ENCODE measurements around the gene KLRF1. TPM values are rescaled to one million over a fixed set of nuclear protein-coding genes. Genes with fewer than 3 reads are reported as not detected.

KLRF1 gene
- total RNA-seq, 6 experiments from 2014 or later: 0.65 to 1.4 (median 0.90) TPM; not detected in 2

DNA sequence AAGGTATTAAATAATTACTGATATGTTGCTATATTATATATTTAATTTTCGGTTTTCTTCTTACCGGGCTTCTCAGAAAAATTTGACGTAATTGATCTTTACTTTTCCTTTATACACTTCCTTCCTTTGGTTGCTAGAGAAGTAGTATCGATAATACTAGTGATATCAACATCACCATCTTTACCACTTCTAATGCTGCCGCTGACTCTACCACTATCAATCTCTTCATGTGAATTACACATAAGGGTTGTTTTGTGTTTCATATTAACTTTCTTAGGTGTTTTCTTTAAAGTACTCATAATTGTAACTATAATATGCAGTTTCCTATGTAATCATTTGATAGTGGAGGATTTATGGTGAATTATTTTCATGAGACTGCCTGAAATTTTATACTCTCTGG, 30.9 kb upstream of the KLRF1 start:
- H3K27ac ChIP-seq: no peak overlapping the region

DNA sequence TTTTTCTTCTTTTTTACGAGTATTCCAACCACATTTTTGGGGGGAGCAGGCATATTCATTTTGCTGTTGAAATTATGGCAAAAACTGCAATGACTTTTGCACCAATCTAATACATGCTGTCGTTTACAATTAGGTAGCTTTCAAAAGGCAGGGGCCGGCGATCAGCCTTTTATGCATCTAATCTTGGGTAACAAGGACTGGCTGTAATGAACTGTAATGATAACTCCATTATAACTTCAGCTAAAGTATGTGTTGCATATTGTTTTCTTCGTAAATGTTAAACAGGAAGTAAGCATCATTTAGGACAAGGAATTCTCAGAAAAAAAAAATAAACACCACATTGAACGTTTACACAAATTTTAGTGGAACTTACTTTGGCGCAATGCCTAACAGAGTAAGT, 30.3 kb upstream of the KLRF1 start:
- Histone ChIP-seq H3K27me3 (no peaks in the 10 kb centered on the region), H3K36me3 (no peaks in the 10 kb centered on the region), H3K4me3 (no peak overlapping the region), H3K9me3 (no peaks in the 10 kb centered on the region), H3K4me1 (no peaks in the 10 kb centered on the region), H3K27ac (no peak overlapping the region)
- ATAC-seq: no peak
- intact Hi-C loops (cut with DNase I): no loop called here
- WGBS (ENCODE audit: insufficient coverage, low coverage, low lambda C conversion rate, missing lambda C conversion rate): 38% methylated on average over 7 of the region's 7 CpGs
- no peak for DNase-seq
- TF ChIP-seq POLR2A (IDR thresholded peaks at IDR 0.05): no peak
- TF ChIP-seq, protein P1, sequence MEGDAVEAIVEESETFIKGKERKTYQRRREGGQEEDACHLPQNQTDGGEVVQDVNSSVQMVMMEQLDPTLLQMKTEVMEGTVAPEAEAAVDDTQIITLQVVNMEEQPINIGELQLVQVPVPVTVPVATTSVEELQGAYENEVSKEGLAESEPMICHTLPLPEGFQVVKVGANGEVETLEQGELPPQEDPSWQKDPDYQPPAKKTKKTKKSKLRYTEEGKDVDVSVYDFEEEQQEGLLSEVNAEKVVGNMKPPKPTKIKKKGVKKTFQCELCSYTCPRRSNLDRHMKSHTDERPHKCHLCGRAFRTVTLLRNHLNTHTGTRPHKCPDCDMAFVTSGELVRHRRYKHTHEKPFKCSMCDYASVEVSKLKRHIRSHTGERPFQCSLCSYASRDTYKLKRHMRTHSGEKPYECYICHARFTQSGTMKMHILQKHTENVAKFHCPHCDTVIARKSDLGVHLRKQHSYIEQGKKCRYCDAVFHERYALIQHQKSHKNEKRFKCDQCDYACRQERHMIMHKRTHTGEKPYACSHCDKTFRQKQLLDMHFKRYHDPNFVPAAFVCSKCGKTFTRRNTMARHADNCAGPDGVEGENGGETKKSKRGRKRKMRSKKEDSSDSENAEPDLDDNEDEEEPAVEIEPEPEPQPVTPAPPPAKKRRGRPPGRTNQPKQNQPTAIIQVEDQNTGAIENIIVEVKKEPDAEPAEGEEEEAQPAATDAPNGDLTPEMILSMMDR (IDR thresholded peaks at IDR 0.05): no peak

More for the DNA sequence above, 30.9 kb upstream of the KLRF1 start:
- DNase-seq: no peak
- Histone ChIP-seq H3K36me3 (no peaks in the 10 kb centered on the region), H3K27me3 (no peaks in the 10 kb centered on the region), H3K4me3 (no peak overlapping the region), H3K4me1 (no peaks in the 10 kb centered on the region), H3K9me3 (no peaks in the 10 kb centered on the region)
- TF ChIP-seq POLR2A (IDR thresholded peaks at IDR 0.05): no peak
- TF ChIP-seq, protein P1 (IDR thresholded peaks at IDR 0.05): no peak
- no peak for ATAC-seq
- intact Hi-C loops (cut with DNase I): no loop called here
- 50% methylated on average over 5 of the region's 5 CpGs for WGBS (ENCODE audit: insufficient coverage, low coverage, low lambda C conversion rate, missing lambda C conversion rate)

DNA sequence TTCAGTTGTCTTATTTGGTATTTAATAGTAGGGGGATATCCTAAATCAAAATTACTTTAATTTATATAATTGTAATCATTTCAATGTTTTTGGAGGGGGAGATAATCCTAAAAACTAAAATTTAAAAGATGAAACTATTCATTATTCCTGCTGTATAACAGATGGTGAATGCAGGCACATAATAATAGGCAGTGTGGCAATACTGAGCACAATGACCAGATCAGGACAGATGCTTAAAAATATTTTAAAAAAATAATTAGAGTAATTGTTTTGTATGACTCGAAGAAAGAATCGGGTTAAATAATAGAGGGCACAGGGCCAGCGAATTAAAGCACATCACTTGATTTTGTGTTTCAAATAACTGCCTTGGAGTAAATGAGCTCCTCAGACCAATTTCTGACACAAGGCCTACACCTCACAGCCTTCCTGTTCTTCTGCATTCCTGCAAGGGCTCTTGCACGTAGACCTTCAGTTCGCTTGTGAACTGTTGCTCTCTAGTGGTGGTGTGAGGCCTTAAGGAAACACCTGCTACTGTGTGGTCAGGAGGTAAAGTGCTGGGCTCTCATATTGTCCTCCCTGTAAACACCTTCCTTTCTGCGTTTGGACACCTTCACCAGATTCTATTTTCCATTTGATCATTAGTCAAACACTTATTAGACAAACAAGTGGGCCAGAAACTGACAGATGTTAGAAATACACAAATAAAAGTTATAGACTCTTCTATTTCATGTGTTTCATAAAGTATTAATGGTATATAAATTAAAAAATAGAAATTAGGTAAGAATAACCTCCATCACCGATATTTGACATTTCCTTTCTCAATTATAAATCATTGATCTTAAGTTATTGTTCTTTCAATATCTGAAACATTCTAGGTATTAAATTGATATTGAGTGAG, 29.3 kb upstream of the KLRF1 start:
- no peaks in the 10 kb centered on the region for H3K27me3 ChIP-seq
- DNase-seq (no peak), ATAC-seq (peak; percentile 62 to 90 (median 80))
- WGBS (ENCODE audit: insufficient coverage, low coverage, low lambda C conversion rate, missing lambda C conversion rate): 52% methylated on average over 6 of the region's 7 CpGs
- no peak overlapping the region for H3K27ac ChIP-seq
- no peaks in the 10 kb centered on the region for H3K36me3 ChIP-seq
- H3K9me3 ChIP-seq: no peaks in the 10 kb centered on the region
- intact Hi-C loops (cut with DNase I): no loop called here
- H3K4me1 ChIP-seq: no peaks in the 10 kb centered on the region
- H3K4me3 ChIP-seq: no peak overlapping the region
- TF ChIP-seq POLR2A (IDR thresholded peaks at IDR 0.05): no peak
- TF ChIP-seq, protein P1 (IDR thresholded peaks at IDR 0.05): peak; percentile 31 to 43 (median 36)

DNA sequence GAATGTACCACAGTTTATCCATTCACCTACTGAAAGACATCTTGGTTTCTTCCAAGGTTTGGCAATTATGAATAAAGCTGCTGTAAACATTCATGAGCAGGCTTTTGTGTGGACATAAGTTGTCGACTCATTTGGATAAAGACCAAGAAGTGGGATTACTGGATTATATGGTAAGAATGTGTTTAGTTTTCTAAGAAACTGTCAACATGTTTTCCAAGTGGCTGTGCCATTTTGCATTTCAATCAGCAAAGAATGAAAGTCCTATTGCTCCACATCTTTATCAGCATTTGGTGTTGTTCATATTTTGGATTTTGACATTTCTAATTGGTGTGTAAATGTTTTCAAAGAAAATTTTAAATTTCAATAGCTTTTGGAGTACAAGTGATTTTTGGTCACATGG, 27.3 kb upstream of the KLRF1 start:
- ATAC-seq: no peak
- Histone ChIP-seq H3K4me1 (no peaks in the 10 kb centered on the region), H3K27ac (no peak overlapping the region), H3K9me3 (no peaks in the 10 kb centered on the region), H3K36me3 (no peaks in the 10 kb centered on the region), H3K4me3 (no peak overlapping the region), H3K27me3 (no peaks in the 10 kb centered on the region)
- DNase-seq: no peak
- 63% methylated on average over 1 of the region's 1 CpG for WGBS (ENCODE audit: insufficient coverage, low coverage, low lambda C conversion rate, missing lambda C conversion rate)
- no peak for TF ChIP-seq POLR2A (IDR thresholded peaks at IDR 0.05)
- TF ChIP-seq, protein P1 (IDR thresholded peaks at IDR 0.05): no peak
- intact Hi-C loops (cut with DNase I): no loop called here
